Upper lobe of right lung (tissue), 1 donor: Measurements from ENCODE around the gene MGRN1. TPM values are rescaled to one million over a fixed set of nuclear protein-coding genes. Genes with fewer than 3 reads are reported as not detected.

Experiments
- ATAC-seq: fragments of 200-7000 bp; cut with Tn5 transposase; one replicate; pipeline ENCODE4 v1.9.1; 2020; ENCODE audit warnings: mild to moderate bottlenecking, moderate library complexity
- DNase-seq: peaks from one replicate; pipeline ENCODE4 v3.0.0-alpha.2; 2020
- H3K27ac ChIP-seq: fragments of 200-600 bp; one replicate; pipeline ENCODE4 v1.8.0; 2022
- H3K27me3 ChIP-seq: fragments of 200-600 bp; one replicate; pipeline ENCODE4 v1.8.0; 2022; ENCODE audit warnings: mild to moderate bottlenecking
- H3K36me3 ChIP-seq: fragments of 200-600 bp; one replicate; pipeline ENCODE4 v1.8.0; 2022
- H3K4me1 ChIP-seq: fragments of 200-600 bp; one replicate; pipeline ENCODE4 v1.8.0; 2022
- H3K4me3 ChIP-seq: fragments of 200-600 bp; one replicate; pipeline ENCODE4 v1.8.0; 2022; ENCODE audit warnings: mild to moderate bottlenecking
- H3K9me3 ChIP-seq: fragments of 200-600 bp; one replicate; pipeline ENCODE4 v1.8.0; 2022
- CTCF ChIP-seq: fragments of 200-600 bp; IDR thresholded peaks from one replicate; pipeline ENCODE4 v1.8.0; 2022; ENCODE audit warnings: antibody characterized with exemption
- intact Hi-C: fragments of 100-400 bp; cut with DNase I; formaldehyde crosslinking; loops from one replicate; pipeline ENCODE4 v1.11.0; 2022
- total RNA-seq: library from RNA; stranded (reverse); fragmentation: NEBNext Ultra II Directional; extraction: Animal tissue kit (Norgen Biotek cat#: 25700); gene quantifications from one replicate; pipeline ENCODE4 v1.2.1, GENCODE V29; 2021
- donor health status: DM: no; HTN: yes; CAD: no; lungs with severe emphysema.

MGRN1 gene
- total RNA-seq, 1 donor from 2014 or later: 81.3 TPM

- intact Hi-C loops: no loop called here
- H3K4me3 ChIP-seq: no peak overlapping the region
- no peaks in the 10 kb centered on the region for H3K9me3 ChIP-seq
- TF ChIP-seq CTCF: no peak
- no peaks in the 10 kb centered on the region for H3K4me1 ChIP-seq
- H3K27ac ChIP-seq: no peak overlapping the region
- H3K36me3 ChIP-seq: no peaks in the 10 kb centered on the region
- no peaks in the 10 kb centered on the region for H3K27me3 ChIP-seq
- DNase-seq (no peak), ATAC-seq (peak; percentile 15)
Observed at GRCh38 chr16:4591706-4592470, 32.7 kb upstream of the MGRN1 start.

- Histone ChIP-seq H3K4me1 (no peaks in the 10 kb centered on the region), H3K4me3 (no peak overlapping the region), H3K36me3 (no peaks in the 10 kb centered on the region), H3K9me3 (no peaks in the 10 kb centered on the region), H3K27me3 (no peaks in the 10 kb centered on the region), H3K27ac (no peak overlapping the region)
- no peak for DNase-seq
- no peak for ATAC-seq
- intact Hi-C loops: no loop called here
- TF ChIP-seq CTCF: no peak
Observed at GRCh38 chr16:4593086-4593485, 31.5 kb upstream of the MGRN1 start.

GRCh38 chr16:4594433-4595410 lies 29.9 kb upstream of the MGRN1 start:
- intact Hi-C loops: no loop called here
- ATAC-seq (no peak), DNase-seq (no peak)
- H3K36me3 ChIP-seq: no peaks in the 10 kb centered on the region
- H3K4me3 ChIP-seq: no peak overlapping the region
- TF ChIP-seq CTCF: no peak
- no peaks in the 10 kb centered on the region for H3K27me3 ChIP-seq
- no peaks in the 10 kb centered on the region for H3K4me1 ChIP-seq
- H3K27ac ChIP-seq: no peak overlapping the region
- H3K9me3 ChIP-seq: no peaks in the 10 kb centered on the region

GRCh38 chr16:4597174-4597573 lies 27.5 kb upstream of the MGRN1 start:
- no peaks in the 10 kb centered on the region for H3K27me3 ChIP-seq
- DNase-seq: no peak
- ATAC-seq: peak; percentile 57
- H3K36me3 ChIP-seq: no peaks in the 10 kb centered on the region
- no peaks in the 10 kb centered on the region for H3K9me3 ChIP-seq
- no peak overlapping the region for H3K27ac ChIP-seq
- no peak for TF ChIP-seq CTCF
- no peak overlapping the region for H3K4me3 ChIP-seq
- H3K4me1 ChIP-seq: peaks cover 7% of the 10 kb centered on the region
- intact Hi-C loops: no loop called here

- Histone ChIP-seq H3K27ac (no peak overlapping the region), H3K4me3 (no peak overlapping the region), H3K4me1 (peaks cover 7% of the 10 kb centered on the region), H3K9me3 (no peaks in the 10 kb centered on the region), H3K36me3 (no peaks in the 10 kb centered on the region), H3K27me3 (no peaks in the 10 kb centered on the region)
- DNase-seq (no peak), ATAC-seq (no peak)
- intact Hi-C loops: no loop called here
- no peak for TF ChIP-seq CTCF
Observed at GRCh38 chr16:4599037-4599436, 25.6 kb upstream of the MGRN1 start.
